HK-2 (cell line): ENCODE results near the gene HDDC2.
"Not testable (repeated sequence)": the region's sequence is repeated elsewhere in the genome, so short reads cannot be mapped to it uniquely, and the experiment has no call there.

ENCODE experiments used
- DNase-seq: peaks from one replicate; pipeline ENCODE4 v3.0.0-alpha.2; 2018; ENCODE audit not compliant: unreplicated experiment

The HDDC2 gene

GRCh38 chr6:125306756-125307149 lies 5.0 kb upstream of the HDDC2 start:
- no peak for DNase-seq

- DNase-seq, result no peak
These were observed 3.3 kb upstream of the HDDC2 start for GRCh38 chr6:125304970-125305660.

- no peak for DNase-seq
These were observed 1.7 kb upstream of the HDDC2 start for GRCh38 chr6:125303512-125303854.

- DNase-seq, result no peak
These were observed 1.2 kb upstream of the HDDC2 start for GRCh38 chr6:125302840-125303511.

GRCh38 chr6:125300992-125301434 lies 754 bp downstream of the HDDC2 start:
- DNase-seq, result no peak

- no peak for DNase-seq
These were observed 2.5 kb downstream of the HDDC2 start for GRCh38 chr6:125299257-125299656.

- no peak for DNase-seq
These were observed 5.3 kb downstream of the HDDC2 start for GRCh38 chr6:125296471-125296870.

- DNase-seq, result no peak
These were observed 6.8 kb downstream of the HDDC2 start for GRCh38 chr6:125294925-125295324.

- no peak for DNase-seq
These were observed 7.7 kb downstream of the HDDC2 start for GRCh38 chr6:125294036-125294435.

GRCh38 chr6:125293587-125293986 lies 8.2 kb downstream of the HDDC2 start:
- DNase-seq, result no peak

- DNase-seq, result no peak
These were observed 14.0 kb downstream of the HDDC2 start for GRCh38 chr6:125287718-125288117.

GRCh38 chr6:125285936-125286335 lies 15.8 kb downstream of the HDDC2 start:
- no peak for DNase-seq

- no peak for DNase-seq
These were observed 16.4 kb downstream of the HDDC2 start for GRCh38 chr6:125285353-125285752.

- not testable (repeated sequence) for DNase-seq
These were observed 19.3 kb downstream of the HDDC2 start for GRCh38 chr6:125282470-125282869.

- DNase-seq, result not testable (repeated sequence)
These were observed 21.3 kb downstream of the HDDC2 start for GRCh38 chr6:125280370-125281035.

GRCh38 chr6:125279961-125280360 lies 21.8 kb downstream of the HDDC2 start:
- no peak for DNase-seq

GRCh38 chr6:125277838-125278237 lies 23.9 kb downstream of the HDDC2 start:
- DNase-seq, result no peak

GRCh38 chr6:125275779-125276178 lies 26.0 kb downstream of the HDDC2 start:
- no peak for DNase-seq

GRCh38 chr6:125274935-125275334 lies 26.8 kb downstream of the HDDC2 start:
- DNase-seq, result no peak

- peak; percentile 73 for DNase-seq
These were observed 27.8 kb downstream of the HDDC2 start for GRCh38 chr6:125273965-125274364.

GRCh38 chr6:125273251-125273650 lies 28.5 kb downstream of the HDDC2 start:
- no peak for DNase-seq

GRCh38 chr6:125271486-125272159 lies 30.1 kb downstream of the HDDC2 start:
- DNase-seq, result no peak
